GM23248 (cell line): ENCODE results near the gene NFE2. TPM values are rescaled to one million over a fixed set of nuclear protein-coding genes. Genes with fewer than 3 reads are reported as not detected.

Experiments
- DNase-seq: peaks from one replicate; pipeline ENCODE4 v3.0.0-alpha.2; 2015
- H2AFZ ChIP-seq: fragments of 200-600 bp; sonication (generic); 2 replicates; pipeline ENCODE4 v1.6.1; 2016; ENCODE audit warnings: antibody characterized with exemption
- H3F3A ChIP-seq: fragments of 200-600 bp; sonication (generic); 2 replicates; pipeline ENCODE4 v1.6.1; 2016; ENCODE audit warnings: mild to moderate bottlenecking, antibody characterized with exemption, mixed run types; ENCODE audit not compliant: insufficient read depth
- H3K27ac ChIP-seq: fragments of 200-600 bp; sonication (generic); 2 replicates; pipeline ENCODE4 v1.5.1; 2016; ENCODE audit warnings: mild to moderate bottlenecking
- H3K27me3 ChIP-seq: fragments of 200-600 bp; sonication (generic); replicated peaks from 2 replicates; pipeline ENCODE4 v1.6.1; 2016; ENCODE audit warnings: mild to moderate bottlenecking; ENCODE audit not compliant: insufficient read depth
- H3K36me3 ChIP-seq: fragments of 200-600 bp; sonication (generic); 2 replicates; pipeline ENCODE4 v1.6.1; 2016; ENCODE audit warnings: low read depth, mild to moderate bottlenecking
- H3K4me1 ChIP-seq: fragments of 200-600 bp; sonication (generic); 2 replicates; pipeline ENCODE4 v1.6.1; 2016; ENCODE audit warnings: mild to moderate bottlenecking; ENCODE audit not compliant: insufficient read depth
- H3K4me2 ChIP-seq: fragments of 200-600 bp; sonication (generic); one replicate; pipeline ENCODE4 v1.6.1; 2016; ENCODE audit warnings: mild to moderate bottlenecking; ENCODE audit not compliant: unreplicated experiment
- H3K4me3 ChIP-seq: fragments of 200-600 bp; sonication (generic); 2 replicates; pipeline ENCODE4 v1.5.1; 2016; ENCODE audit warnings: mild to moderate bottlenecking
- H3K79me2 ChIP-seq: fragments of 200-600 bp; sonication (generic); 2 replicates; pipeline ENCODE4 v1.6.1; 2016; ENCODE audit warnings: mild to moderate bottlenecking; ENCODE audit not compliant: insufficient read depth
- H3K9ac ChIP-seq: fragments of 200-600 bp; sonication (generic); 2 replicates; pipeline ENCODE4 v1.6.1; 2016; ENCODE audit warnings: mild to moderate bottlenecking
- H3K9me2 ChIP-seq: fragments of 200-600 bp; sonication (generic); 2 replicates; pipeline ENCODE4 v1.6.1; 2016; ENCODE audit warnings: mixed run types, mild to moderate bottlenecking, moderate library complexity; ENCODE audit not compliant: insufficient read depth
- H3K9me3 ChIP-seq: fragments of 200-600 bp; sonication (generic); one replicate; pipeline ENCODE4 v1.6.1; 2017; ENCODE audit warnings: low read depth
- H4K20me1 ChIP-seq: fragments of 200-600 bp; sonication (generic); 2 replicates; pipeline ENCODE4 v1.6.0; 2016; ENCODE audit not compliant: insufficient read depth
- EZH2 ChIP-seq: fragments of 200-600 bp; sonication (generic); IDR thresholded peaks from 2 replicates; pipeline ENCODE4 v1.6.1; 2018; ENCODE audit warnings: antibody characterized with exemption, mild to moderate bottlenecking; ENCODE audit not compliant: insufficient read depth, poor library complexity, severe bottlenecking
- EZH2phosphoT487 ChIP-seq: fragments of 200-600 bp; sonication (generic); IDR thresholded peaks from 2 replicates; pipeline ENCODE4 v1.6.1; 2018; ENCODE audit warnings: antibody characterized with exemption, moderate library complexity, mild to moderate bottlenecking, low read depth; ENCODE audit not compliant: insufficient read depth
- WGBS, 2 experiments: methylation state at CpG; one replicate each; pipeline ENCODE4 v1.1.6; 2015 to 2017; ENCODE audit warnings: low lambda C conversion rate in 2 of 2, low coverage in 1 of 2; ENCODE audit errors: missing lambda C conversion rate in 2 of 2; 5-methylcytosine and 5-hydroxymethylcytosine counted together
- in situ Hi-C: fragments of 300-500 bp; cut with MboI; formaldehyde crosslinking; loops from 2 replicates; pipeline ENCODE4 v1.15.0; 2020
- polyA plus RNA-seq: library from polyadenylated mRNA; unstranded; fragments of >200 nt; fragmentation: Nextera tagmentation; extraction: Ambion mirVana; gene quantifications from 2 replicates; pipeline ENCODE4 v1.2.1, GENCODE V29; 2016
- total RNA-seq: library from RNA; depleted of rRNA; stranded (reverse); fragments of >200 nt; shearing (Covaris generic); gene quantifications from 2 replicates; pipeline ENCODE4 v1.2.3, GENCODE V29; 2014

The NFE2 gene
- total and polyA plus RNA-seq, 2 experiments from 2014 or later, result not detected

DNA sequence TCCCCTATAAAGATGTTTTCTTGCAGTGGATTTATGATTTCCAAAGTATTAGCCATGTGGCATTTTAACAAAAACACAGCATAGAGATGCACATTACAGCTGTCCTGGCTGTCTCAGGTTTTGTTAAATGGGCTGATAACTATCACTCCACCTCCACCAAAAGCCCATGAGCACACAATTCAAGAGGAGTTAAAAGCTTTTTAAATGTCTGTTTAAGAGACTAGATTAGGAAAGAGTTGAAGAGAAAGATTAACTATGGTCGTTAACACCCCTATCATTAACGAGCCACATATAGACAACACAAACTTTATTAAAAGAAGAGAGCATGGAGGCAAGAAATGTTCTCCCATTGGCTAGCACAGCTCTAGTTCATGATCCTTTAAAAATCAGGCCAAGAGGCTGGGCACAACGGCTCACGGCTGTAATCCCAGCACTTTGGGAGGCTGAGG is 35.4 kb downstream of the NFE2 start:
- no peaks in the 10 kb centered on the region for H3K9me3 ChIP-seq
- no peak overlapping the region for H3K4me2 ChIP-seq
- in situ Hi-C loops, result no loop called here
- no peak overlapping the region for H3K4me3 ChIP-seq
- peaks cover 37% of the 10 kb centered on the region for H3F3A ChIP-seq
- 96 to 98% methylated on average over 4 of the region's 4 CpGs for WGBS, 2 experiments
- H3K36me3 ChIP-seq, result no peaks in the 10 kb centered on the region
- H3K9me2 ChIP-seq, result no peaks in the 10 kb centered on the region
- no peak for DNase-seq
- TF ChIP-seq EZH2phosphoT487, result no peak
- TF ChIP-seq EZH2, result no peak
- peaks cover 94% of the 10 kb centered on the region for H3K79me2 ChIP-seq
- H4K20me1 ChIP-seq, result no peaks in the 10 kb centered on the region
- peaks cover 36% of the 10 kb centered on the region for H3K4me1 ChIP-seq
- H3K27me3 ChIP-seq, result no peaks in the 10 kb centered on the region
- no peak overlapping the region for H2AFZ ChIP-seq
- H3K27ac ChIP-seq, result no peak overlapping the region
- H3K9ac ChIP-seq, result no peak overlapping the region

DNA sequence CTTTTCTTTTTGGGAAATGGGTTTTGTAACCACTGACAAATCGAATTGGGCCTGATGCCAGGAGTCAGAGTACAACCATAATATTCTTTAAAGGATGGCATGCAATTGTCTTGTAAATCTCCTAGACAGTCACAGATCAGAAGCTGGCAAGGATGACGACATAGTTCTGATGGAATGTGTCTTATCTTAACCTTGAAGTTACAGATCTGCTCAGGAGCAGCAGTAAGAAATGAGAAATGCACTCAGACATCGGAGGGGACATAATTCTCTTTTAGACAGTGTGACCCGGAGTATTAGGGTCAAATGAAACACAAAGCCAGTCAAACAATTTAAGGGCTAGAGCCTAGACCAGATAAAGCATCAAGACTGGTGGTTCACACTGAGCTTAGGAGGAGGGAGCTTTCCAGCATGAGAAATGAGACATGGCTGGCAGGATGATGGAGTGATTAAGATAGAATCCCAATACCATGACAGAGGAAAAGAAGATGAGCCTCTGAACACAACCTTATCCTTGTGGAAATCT is 38.4 kb downstream of the NFE2 start:
- TF ChIP-seq EZH2 (no peak), EZH2phosphoT487 (no peak)
- no peak overlapping the region for H2AFZ ChIP-seq
- peak overlapping the region; percentile 39 for H3K4me3 ChIP-seq
- peaks cover 59% of the 10 kb centered on the region for H3F3A ChIP-seq
- H3K79me2 ChIP-seq, result peaks cover 78% of the 10 kb centered on the region
- peaks cover 65% of the 10 kb centered on the region for H3K4me1 ChIP-seq
- peak overlapping the region; percentile 93 for H3K27ac ChIP-seq
- in situ Hi-C loops, result no loop called here
- no peaks in the 10 kb centered on the region for H4K20me1 ChIP-seq
- DNase-seq, result peak; percentile 78
- H3K9me2 ChIP-seq, result no peaks in the 10 kb centered on the region
- H3K9ac ChIP-seq, result peak overlapping the region; percentile 40
- no peaks in the 10 kb centered on the region for H3K9me3 ChIP-seq
- 6 to 13% methylated on average over 4 of the region's 4 CpGs for WGBS, 2 experiments
- H3K4me2 ChIP-seq, result peak overlapping the region; percentile 58
- H3K27me3 ChIP-seq, result no peaks in the 10 kb centered on the region
- H3K36me3 ChIP-seq, result no peaks in the 10 kb centered on the region

DNA sequence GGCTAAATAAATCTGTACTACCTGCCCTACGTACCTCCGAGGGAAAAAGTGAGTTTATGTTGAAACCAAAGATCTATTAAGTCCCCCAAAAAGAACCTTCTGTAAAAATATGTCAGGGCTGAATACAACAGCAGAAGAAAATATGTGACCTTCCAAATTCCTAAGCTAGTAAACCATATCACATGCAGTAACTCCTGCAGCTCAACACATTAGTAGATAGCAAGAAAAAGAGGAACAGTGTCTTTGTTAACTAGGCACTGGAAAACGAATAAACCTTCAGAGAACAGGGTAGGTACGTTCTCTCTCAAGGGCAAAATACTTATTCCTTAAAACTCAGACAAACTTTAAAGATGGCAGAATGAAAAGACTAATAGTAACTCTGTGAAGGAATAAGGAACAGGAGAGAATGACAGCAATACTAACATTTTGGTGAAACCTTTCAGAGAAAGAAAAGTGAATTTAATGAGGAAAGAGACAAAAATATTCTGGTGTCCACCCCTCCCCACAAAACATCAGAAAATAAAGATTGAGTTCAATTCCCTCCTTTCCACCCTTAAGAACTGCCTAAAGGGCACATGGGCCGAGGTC is 38.9 kb downstream of the NFE2 start:
- in situ Hi-C loops, result no loop called here
- peaks cover 64% of the 10 kb centered on the region for H3F3A ChIP-seq
- H3K4me3 ChIP-seq, result peak overlapping the region; percentile 39
- peak overlapping the region; percentile 40 for H3K9ac ChIP-seq
- peak overlapping the region; percentile 58 for H3K4me2 ChIP-seq
- peak overlapping the region; percentile 20; the same call in 1 of the 2 replicates for H2AFZ ChIP-seq
- H3K4me1 ChIP-seq, result peaks cover 69% of the 10 kb centered on the region
- peak overlapping the region; percentile 93 for H3K27ac ChIP-seq
- no peaks in the 10 kb centered on the region for H3K9me2 ChIP-seq
- WGBS, 2 experiments, result 49 to 51% methylated on average over 5 of the region's 5 CpGs
- TF ChIP-seq EZH2phosphoT487 (no peak), EZH2 (no peak)
- H3K27me3 ChIP-seq, result no peaks in the 10 kb centered on the region
- 0 out of 2 replicates have a peak, but pooled peaks cover 3% of the 10 kb centered on the region for H3K36me3 ChIP-seq
- H3K79me2 ChIP-seq, result peaks cover 79% of the 10 kb centered on the region
- H3K9me3 ChIP-seq, result no peaks in the 10 kb centered on the region
- no peaks in the 10 kb centered on the region for H4K20me1 ChIP-seq
- peak; percentile 34 for DNase-seq

DNA sequence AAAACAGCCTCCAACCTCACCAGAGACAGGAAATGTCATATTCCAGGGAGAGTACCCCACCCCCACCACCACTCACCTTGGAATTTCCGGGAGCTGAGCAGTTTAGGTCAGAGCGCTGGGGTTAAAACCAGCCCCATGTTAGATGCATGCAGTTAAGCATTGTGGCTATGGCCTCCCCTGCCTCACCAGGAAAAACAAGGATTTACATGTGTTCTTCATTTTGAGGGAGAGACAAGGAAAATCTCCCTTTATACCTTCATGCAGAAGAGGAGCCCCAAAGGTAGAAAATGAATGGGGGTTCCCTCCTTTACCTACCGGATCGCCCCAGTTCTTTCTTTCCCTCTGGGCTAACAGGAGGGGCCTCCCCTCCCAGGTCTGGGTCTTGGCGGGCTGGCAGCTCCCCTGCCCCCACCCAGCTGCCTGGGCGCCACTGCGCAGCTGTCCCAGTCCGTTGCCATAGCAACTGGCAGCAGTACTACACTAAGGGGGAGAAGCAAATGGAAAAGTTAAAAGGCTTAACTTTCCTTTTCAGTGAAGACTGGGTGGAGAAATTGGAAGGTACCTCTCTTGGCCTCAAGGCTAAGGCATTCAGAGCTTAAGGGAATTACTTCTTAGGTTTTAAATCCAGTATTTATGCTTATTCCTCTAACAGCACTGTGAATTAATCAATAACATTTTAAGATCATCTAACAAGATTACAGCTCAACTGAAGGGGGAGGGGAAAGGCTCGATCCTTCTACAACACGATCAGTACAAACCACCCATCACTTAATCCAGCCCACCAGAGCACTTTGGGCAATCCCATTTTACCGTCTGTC is 41.4 kb downstream of the NFE2 start:
- Histone ChIP-seq H3K4me2 (peak overlapping the region; percentile 80), H3F3A (peaks cover 65% of the 10 kb centered on the region), H3K9ac (peak overlapping the region; percentile 78), H3K9me2 (no peaks in the 10 kb centered on the region), H3K4me3 (peak overlapping the region; percentile 54), H4K20me1 (no peaks in the 10 kb centered on the region), H3K27ac (peak overlapping the region; percentile 93), H3K4me1 (peaks cover 66% of the 10 kb centered on the region), H3K27me3 (no peaks in the 10 kb centered on the region), H3K9me3 (no peaks in the 10 kb centered on the region), H3K79me2 (peaks cover 77% of the 10 kb centered on the region), H2AFZ (peak overlapping the region; percentile 71), H3K36me3 (peaks cover 12% of the 10 kb centered on the region)
- in situ Hi-C loops, result no loop called here
- peak; percentile 95 for DNase-seq
- WGBS, 2 experiments, result 2 to 4% methylated on average over 11 of the region's 11 CpGs
- TF ChIP-seq EZH2, result no peak
- no peak for TF ChIP-seq EZH2phosphoT487
